HG02798 (cell line): ENCODE measurements around the gene LYZL6.
A peak's percentile ranks its signal among the peaks of the same experiment; 100 is the strongest.
"Not testable (repeated sequence)": the region's sequence is repeated elsewhere in the genome, so short reads cannot be mapped to it uniquely, and the experiment has no call there.

ENCODE experiments used
- ATAC-seq: cut with Tn5 transposase; IDR thresholded peaks from one replicate; pipeline ENCODE4 v1.9.1; 2021; ENCODE audit warnings: mild to moderate bottlenecking; ENCODE audit not compliant: unreplicated experiment, poor library complexity

Gene LYZL6

GRCh38 chr17:35912339-35912912 is 31.1 kb downstream of the LYZL6 start:
- ATAC-seq = no peak

- no peak for ATAC-seq
Observed at GRCh38 chr17:35909408-35909807, 34.1 kb downstream of the LYZL6 start.

DNA sequence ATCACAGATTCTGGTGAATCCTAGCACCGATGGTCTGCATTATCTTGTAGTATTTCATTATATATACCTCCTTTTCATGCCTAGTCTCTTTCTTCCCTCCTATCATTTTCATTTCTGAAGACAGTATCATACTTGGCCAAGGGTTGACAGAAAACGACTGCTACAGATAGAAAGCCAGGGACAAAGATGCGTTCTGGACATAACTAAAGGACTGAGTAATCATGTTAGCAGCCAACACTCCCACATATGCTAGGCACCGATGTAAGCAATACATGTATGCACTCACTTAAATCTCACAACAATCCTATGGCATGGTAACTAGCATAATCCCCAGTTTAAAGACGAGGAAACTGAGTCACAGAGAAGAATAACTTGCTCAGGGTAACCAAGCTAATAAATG is 35.8 kb downstream of the LYZL6 start:
- no peak for ATAC-seq

DNA sequence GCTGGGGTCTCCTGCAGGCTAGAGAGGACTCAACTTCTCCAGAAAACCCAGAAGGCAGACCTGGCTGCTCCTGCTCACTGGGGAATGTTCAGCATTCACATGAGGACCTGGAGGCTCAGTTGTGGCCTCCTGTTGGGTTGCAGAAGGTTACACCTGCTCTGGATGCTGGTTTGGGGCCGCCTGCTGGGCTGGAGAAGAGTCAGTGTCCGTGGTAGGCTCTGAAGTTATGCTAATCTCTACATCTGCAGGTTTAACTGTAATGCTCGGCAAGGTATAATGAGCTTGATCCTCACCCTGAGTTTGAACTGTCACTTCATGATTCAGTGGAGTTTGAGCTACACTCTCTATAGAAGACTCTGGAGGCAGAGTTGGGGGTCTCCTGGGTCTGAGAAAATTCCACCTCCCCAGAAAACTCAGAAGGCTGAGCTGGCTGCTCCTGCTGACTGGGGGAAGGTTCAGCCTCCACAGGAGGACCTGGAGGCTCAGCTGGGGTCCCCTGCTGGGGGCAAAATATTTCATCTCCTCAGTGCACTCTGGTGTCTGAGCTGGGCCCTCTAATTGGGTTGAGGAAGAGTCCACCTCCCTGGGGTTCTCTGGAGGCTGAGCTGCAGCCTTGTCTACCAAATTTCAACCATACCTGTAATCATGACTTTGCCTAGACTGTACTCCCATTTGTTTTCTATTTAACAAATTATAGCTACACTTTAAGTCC is 36.4 kb downstream of the LYZL6 start:
- no peak for ATAC-seq

DNA sequence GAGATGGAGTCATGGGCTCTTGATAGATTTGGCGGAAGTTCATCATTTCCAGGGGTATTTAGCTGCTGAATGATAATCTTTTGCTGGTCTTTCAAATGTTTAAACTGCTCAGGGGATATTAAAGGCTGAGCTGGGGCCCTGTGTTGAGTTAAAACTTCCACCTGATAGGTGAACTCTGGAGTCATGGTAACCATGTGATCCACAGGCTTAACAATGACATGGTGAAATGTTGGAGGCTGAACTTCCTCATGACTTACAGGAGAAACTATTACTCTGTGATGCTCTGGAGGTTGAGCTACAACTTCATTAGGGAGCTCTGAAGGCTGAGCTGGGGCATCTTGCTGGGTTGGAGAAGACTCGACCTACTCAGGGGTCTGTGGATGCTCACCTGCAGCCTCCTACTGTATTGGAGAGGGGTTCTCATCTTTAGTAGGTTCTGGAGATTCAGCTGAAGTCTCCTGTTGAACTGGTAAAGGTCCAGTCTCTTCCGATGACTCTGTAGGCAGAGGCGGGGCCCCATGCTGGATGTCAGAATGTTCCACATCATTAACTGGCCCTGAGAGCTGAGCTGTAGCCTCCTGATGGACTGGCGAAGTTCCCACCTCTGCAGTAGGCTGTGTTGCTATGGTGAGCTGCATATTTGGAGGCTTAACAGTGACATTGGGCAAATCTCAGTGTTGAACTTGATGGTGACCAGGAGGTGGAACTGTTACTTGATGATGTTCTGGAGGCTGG is 37.2 kb downstream of the LYZL6 start:
- ATAC-seq = no peak

GRCh38 chr17:35903451-35903850 is 40.1 kb downstream of the LYZL6 start:
- no peak for ATAC-seq

- no peak for ATAC-seq
Observed at GRCh38 chr17:35901631-35902175, 41.8 kb downstream of the LYZL6 start.

DNA sequence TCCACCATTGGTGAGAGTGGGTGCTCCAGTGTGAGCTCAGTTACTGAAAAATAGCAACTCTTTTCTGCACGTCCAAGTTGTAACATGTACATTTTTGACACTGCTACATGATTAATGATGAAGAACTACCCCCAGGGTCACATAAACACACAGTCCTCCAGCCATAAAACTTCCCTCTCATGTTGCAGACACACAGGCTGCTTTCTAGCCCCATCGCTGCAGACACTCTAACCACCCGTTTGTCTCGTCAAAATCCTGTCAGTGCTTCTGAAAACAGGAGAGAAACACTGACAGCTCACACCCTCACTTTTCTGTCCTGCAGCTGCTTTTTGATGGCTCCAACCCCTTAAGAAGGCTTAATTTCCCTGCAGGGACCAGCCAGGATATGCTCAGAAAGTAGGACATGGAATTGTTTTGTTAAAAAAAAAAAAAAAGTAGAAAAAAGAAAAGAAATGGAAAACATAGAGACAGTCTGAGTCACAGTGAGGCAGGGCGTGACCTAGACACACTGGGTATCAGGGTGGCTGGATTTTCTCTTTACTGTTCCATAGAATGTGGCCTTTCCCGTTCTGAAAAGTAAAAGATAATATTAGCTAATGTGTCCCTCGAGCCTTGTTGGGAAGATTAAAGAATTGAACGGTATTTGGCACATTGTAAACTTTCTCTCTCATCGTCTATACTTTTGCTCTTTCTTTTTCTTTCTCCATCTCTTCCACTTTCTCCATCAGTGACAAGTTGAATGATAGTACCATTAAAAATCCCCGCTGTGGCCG is 42.6 kb downstream of the LYZL6 start:
- ATAC-seq = no peak

DNA sequence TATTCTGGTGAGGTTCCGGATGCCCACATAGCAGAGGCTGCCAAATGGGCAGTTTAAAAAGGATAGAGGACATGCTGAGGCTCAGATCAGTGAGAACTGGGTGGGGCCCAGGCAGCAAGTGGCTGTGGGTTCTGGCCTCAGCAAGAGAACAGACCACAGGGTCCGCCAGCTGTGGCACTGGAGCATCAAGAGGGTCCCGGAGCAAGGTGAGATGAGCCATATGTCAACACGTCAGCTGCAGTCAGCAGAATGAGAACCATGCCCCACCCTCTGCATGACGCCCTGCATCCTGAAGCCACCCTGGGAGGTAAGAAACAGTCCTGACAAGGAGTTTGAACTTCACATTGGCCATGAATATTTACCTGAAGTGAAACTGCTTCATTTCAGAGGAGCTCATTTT is 43.2 kb downstream of the LYZL6 start:
- no peak for ATAC-seq

DNA sequence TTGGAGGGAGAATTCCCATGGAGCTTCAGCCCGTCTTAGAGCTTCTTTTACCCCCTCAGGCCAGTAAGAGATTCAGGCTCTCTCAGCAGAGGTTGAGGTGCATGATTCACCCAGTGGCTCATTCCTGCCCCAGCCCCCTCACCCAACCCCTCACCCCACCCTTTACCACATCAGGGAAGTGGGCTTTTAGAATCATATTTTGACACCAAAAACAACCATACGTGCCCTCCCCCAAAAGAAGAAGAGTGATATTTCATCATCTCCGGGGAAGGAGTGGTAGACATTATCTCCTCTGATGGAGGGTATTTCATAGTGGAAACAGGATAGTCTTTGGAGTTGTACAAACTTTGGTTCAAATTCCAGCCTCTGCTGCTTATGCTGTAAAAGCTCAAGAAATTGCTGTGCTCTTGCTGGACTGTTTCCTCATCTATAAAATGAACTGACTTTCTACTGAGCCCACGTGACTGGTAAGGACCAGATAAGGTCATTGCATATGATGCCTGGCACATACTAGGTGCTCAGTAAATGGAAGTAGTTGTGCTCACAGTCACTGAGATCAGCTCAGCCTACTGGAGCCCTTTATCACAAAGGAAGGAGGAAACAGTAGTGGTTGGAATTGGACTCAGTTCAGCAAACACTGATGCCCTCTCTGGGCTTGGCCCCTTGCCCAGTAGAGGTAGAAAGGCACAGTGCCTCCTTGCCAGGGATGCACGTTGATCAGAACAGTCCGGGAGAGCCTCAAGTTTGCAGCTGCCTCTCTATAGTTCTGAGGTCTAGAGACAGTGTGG is 45.0 kb downstream of the LYZL6 start:
- no peak for ATAC-seq

DNA sequence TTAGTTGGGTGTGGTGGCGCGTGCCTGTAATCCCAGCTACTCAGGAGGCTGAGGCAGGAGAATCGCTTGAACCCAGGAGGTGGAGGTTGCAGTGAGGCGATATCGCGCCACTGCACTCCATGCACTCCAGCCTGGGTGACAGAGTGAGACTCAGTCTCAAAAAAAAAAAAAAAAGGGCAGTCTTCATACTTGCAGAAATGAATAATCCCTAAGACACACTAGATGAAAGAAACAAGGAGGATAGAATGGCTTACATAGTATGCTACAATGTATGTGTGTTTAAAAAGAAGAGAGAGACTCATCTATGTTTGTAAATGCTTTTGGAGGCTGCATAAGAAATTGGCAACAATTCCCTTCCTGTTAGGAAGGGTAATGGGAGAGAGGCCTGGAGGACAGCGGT is 45.7 kb downstream of the LYZL6 start:
- not testable (repeated sequence) for ATAC-seq

DNA sequence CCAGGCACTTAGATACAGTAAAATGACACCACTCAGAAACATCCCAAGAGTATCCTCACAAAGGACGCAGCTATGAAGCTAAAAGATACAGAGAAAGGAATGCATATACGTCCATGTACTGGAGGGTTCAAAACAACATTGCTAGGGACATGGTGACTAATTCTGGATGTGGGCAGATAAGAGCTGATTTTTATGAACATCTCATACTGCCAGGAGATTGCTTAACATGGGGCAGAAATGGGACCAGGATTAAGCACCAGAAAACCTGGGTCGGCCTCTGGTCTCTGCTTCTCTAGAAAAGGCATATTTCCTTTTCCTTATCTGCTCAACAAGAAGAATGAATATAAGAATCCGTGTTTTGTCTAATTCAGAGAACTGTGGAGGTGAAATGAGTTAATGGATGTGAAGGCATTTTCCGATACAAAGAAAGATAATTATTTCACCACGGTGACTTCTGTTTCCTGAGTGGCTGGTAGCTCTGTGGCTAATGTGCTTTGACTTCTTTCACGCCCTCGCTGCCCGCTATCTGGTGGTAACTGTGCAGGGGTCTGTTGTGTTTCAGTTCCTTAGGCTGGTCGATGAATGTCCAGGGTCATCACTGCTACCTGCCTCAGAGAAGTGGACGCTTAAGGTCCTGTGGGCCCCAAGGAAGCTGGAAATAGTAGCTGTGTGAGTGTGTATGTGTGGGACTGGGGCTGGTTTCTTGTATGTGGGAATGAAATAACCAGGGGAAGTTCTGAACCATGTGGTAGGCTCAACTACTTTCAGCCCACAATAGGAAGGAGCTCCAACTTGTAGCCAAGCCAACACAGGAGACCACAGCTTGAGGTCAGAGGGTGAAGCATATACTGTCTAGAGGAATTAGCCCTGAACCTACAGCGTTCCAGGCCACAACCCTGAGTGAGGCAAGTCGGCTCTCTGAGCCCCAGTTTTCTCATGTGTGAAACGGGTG is 47.6 kb downstream of the LYZL6 start:
- peak; percentile 61 for ATAC-seq

DNA sequence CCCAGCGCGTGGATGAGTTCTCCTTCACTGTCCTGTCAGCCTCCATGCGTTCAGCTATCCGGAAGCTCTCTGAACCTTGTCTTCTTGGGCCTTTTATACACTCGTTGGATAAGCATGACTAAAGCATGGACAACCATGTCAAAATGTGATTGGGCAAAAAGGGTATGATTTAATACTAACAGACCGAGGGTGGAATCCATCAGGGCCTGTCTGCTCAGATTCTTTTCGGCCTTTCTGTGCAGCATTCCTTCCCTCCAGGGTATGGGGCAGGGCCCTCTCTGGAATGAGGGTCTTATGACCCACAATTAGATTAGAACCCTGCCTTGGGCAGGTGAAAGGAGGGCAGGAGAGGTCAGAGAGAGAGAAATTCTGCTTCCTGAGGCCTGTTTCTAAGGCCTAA is 49.3 kb downstream of the LYZL6 start:
- no peak for ATAC-seq

GRCh38 chr17:35893751-35894150 is 49.8 kb downstream of the LYZL6 start:
- no peak for ATAC-seq

GRCh38 chr17:35892091-35893035 is 51.1 kb downstream of the LYZL6 start:
- ATAC-seq = no peak

DNA sequence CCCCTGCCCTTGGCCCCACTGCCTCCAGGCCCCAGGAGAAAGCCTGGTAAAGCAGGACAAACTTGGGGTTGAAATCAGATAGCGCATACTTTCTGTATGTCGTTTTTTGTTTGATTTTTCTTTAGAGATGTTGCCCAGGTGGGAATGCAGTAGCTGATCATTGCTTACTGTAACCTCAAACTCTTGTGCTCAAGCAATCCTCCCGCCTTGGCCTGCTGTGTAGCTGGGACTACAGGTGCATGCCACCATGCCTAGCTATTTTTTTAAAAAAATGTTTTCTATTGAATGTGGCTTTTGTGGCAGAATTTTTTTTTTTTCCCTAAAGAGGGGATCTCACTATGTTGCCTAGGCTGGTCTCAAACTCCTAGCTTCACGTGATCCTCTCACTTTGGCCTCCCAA is 52.2 kb downstream of the LYZL6 start:
- no peak for ATAC-seq

GRCh38 chr17:35890774-35891155 is 52.7 kb downstream of the LYZL6 start:
- ATAC-seq = peak; percentile 74
